CD14-positive monocyte (primary cell): ENCODE data around the gene NAT16. TPM values are rescaled to one million over a fixed set of nuclear protein-coding genes. Genes with fewer than 3 reads are reported as not detected.

Experiments
- DNase-seq, 3 donors: peaks; one replicate each; pipeline ENCODE4 v3.0.0-alpha.2; 2011 to 2022
- H2AFZ ChIP-seq: 2 replicates; pipeline ENCODE4 v1.6.0; 2012; ENCODE audit warnings: mild to moderate bottlenecking, low read depth, low read length, inconsistent platforms; ENCODE audit not compliant: insufficient read depth, poor library complexity, severe bottlenecking
- H3K27ac ChIP-seq, 2 donors: 1 replicate in 1 of 2; 2 replicates in 1 of 2; pipeline ENCODE4 v1.5.1; 2012 to 2013; ENCODE audit warnings: low read length in 2 of 2, control low read depth in 1 of 2, inconsistent platforms in 1 of 2, low read depth in 1 of 2, mild to moderate bottlenecking in 1 of 2
- H3K27me3 ChIP-seq, 2 donors: one replicate each; pipeline versions ENCODE4 v1.6.0 to v1.6.1; 2011 to 2013; ENCODE audit warnings: low read length in 2 of 2; ENCODE audit not compliant: control insufficient read depth in 2 of 2, insufficient read depth in 2 of 2
- H3K36me3 ChIP-seq, 2 donors: replicated peaks in 1 of 2; 1 replicate in 1 of 2; 2 replicates in 1 of 2; pipeline versions ENCODE4 v1.5.1 to v1.6.1; 2012 to 2013; ENCODE audit warnings: low read length in 2 of 2, control low read depth in 1 of 2, inconsistent platforms in 1 of 2, mild to moderate bottlenecking in 1 of 2; ENCODE audit not compliant: insufficient read depth in 2 of 2, control insufficient read depth in 1 of 2
- H3K4me1 ChIP-seq, 2 donors: 1 replicate in 1 of 2; 2 replicates in 1 of 2; pipeline versions ENCODE4 v1.5.1 to v1.6.1; 2012 to 2013; ENCODE audit warnings: low read length in 2 of 2, control low read depth in 1 of 2, inconsistent platforms in 1 of 2, mild to moderate bottlenecking in 1 of 2, moderate library complexity in 1 of 2; ENCODE audit not compliant: insufficient read depth in 2 of 2, control insufficient read depth in 1 of 2
- H3K4me2 ChIP-seq: replicated peaks from 2 replicates; pipeline ENCODE3; 2012; ENCODE audit warnings: low read length, moderate library complexity, mild to moderate bottlenecking; ENCODE audit not compliant: poor library complexity, severe bottlenecking; ENCODE audit errors: extremely low read depth
- H3K4me3 ChIP-seq, 3 experiments: fragments of 200-600 bp in 1 of 3; sonication (generic) in 1 of 3; replicated peaks in 1 of 3; 1 replicate in 2 of 3; 2 replicates in 1 of 3; pipeline ENCODE4 v1.5.1; 2011 to 2013; ENCODE audit warnings: low read length in 3 of 3, mild to moderate bottlenecking in 3 of 3, control low read depth in 2 of 3, low read depth in 2 of 3, inconsistent platforms in 1 of 3, moderate library complexity in 1 of 3
- H3K79me2 ChIP-seq: 2 replicates; pipeline ENCODE4 v1.6.0; 2012; ENCODE audit warnings: mild to moderate bottlenecking, control low read depth, inconsistent platforms, low read length, moderate library complexity; ENCODE audit not compliant: insufficient read depth
- H3K9ac ChIP-seq: 2 replicates; pipeline ENCODE4 v1.6.0; 2017; ENCODE audit warnings: low read length, mild to moderate bottlenecking; ENCODE audit not compliant: insufficient read depth, poor library complexity, severe bottlenecking
- H3K9me3 ChIP-seq, 2 donors: replicated peaks in 1 of 2; 1 replicate in 1 of 2; 2 replicates in 1 of 2; pipeline versions ENCODE4 v1.5.1 to v1.6.1; 2012 to 2013; ENCODE audit warnings: low read length in 2 of 2, control low read depth in 1 of 2; ENCODE audit not compliant: control insufficient read depth in 1 of 2, insufficient read depth in 1 of 2
- H4K20me1 ChIP-seq: 2 replicates; pipeline ENCODE4 v1.6.0; 2012; ENCODE audit warnings: mild to moderate bottlenecking, low read length, control low read depth, moderate library complexity; ENCODE audit not compliant: insufficient read depth
- H3K27ac Mint-ChIP-seq, 7 donors: one replicate each; pipeline ENCODE4 v1.8.0; 2020; ENCODE audit warnings: mild to moderate bottlenecking in 7 of 7, mixed read lengths in 7 of 7, moderate library complexity in 6 of 7, inconsistent platforms in 2 of 7
- H3K27me3 Mint-ChIP-seq, 3 donors: one replicate each; pipeline ENCODE4 v1.8.0; 2021 to 2022; ENCODE audit warnings: low read depth in 3 of 3, mild to moderate bottlenecking in 3 of 3, mixed read lengths in 3 of 3, moderate library complexity in 3 of 3, inconsistent platforms in 1 of 3
- H3K36me3 Mint-ChIP-seq, 2 donors: one replicate each; pipeline ENCODE4 v1.8.0; 2020; ENCODE audit warnings: mixed read lengths in 2 of 2, inconsistent platforms in 1 of 2, mild to moderate bottlenecking in 1 of 2
- H3K4me1 Mint-ChIP-seq: one replicate; pipeline ENCODE4 v1.8.0; 2020; ENCODE audit warnings: mild to moderate bottlenecking, mixed read lengths
- H3K4me3 Mint-ChIP-seq, 2 donors: one replicate each; pipeline ENCODE4 v1.8.0; 2020; ENCODE audit warnings: mild to moderate bottlenecking in 2 of 2, mixed read lengths in 2 of 2, moderate library complexity in 1 of 2
- H3K9me3 Mint-ChIP-seq, 7 donors: one replicate each; pipeline ENCODE4 v1.8.0; 2020 to 2022; ENCODE audit warnings: mixed read lengths in 7 of 7, mild to moderate bottlenecking in 6 of 7, moderate library complexity in 6 of 7, inconsistent platforms in 2 of 7
- CTCF ChIP-seq: fragments of 200-600 bp; IDR thresholded peaks from one replicate; pipeline ENCODE4 v1.8.0; 2022; ENCODE audit warnings: antibody characterized with exemption, mild to moderate bottlenecking
- WGBS: methylation state at CpG from one replicate; pipeline ENCODE4 v1.1.5; 2013; ENCODE audit warnings: missing lambda C conversion rate; ENCODE audit not compliant: insufficient coverage; 5-methylcytosine and 5-hydroxymethylcytosine counted together
- intact Hi-C, 2 donors: fragments of 100-400 bp; cut with micrococcal nuclease; formaldehyde crosslinking; loops; one replicate each; pipeline versions ENCODE4 v1.15.0 to v1.15.1; 2023
- polyA plus RNA-seq, 3 donors: library from polyadenylated mRNA; depleted of rRNA in 1 of 3; unstranded in 2 of 3; stranded (reverse) in 1 of 3; fragments of 300-500 nt in 2 of 3; fragments of >200 nt in 1 of 3; fragmentation: Illumina TruSeq in 2 of 3; gene quantifications; 1 replicate in 2 of 3; 2 replicates in 1 of 3; pipeline ENCODE4 v1.2.3, GENCODE V29; 2012 to 2021

NAT16 gene
- polyA plus RNA-seq, 3 donors: not detected

GRCh38 chr7:101222275-101222830 lies 42.3 kb upstream of the NAT16 start:
- H3K36me3 ChIP-seq: peaks cover 37 to 62% of the 10 kb centered on the region in 2 donors
- H3K4me2 ChIP-seq: no peak overlapping the region
- peaks cover 19% of the 10 kb centered on the region for H4K20me1 ChIP-seq
- Mint-ChIP-seq H3K27ac (peak overlapping the region in 2 of 7 donors; percentile 61 to 76), H3K27me3 (peaks cover 0 to 2% (median 0%) of the 10 kb centered on the region in 3 donors), H3K36me3 (peaks cover 49 to 70% of the 10 kb centered on the region in 2 donors), H3K4me1 (peaks cover 18% of the 10 kb centered on the region), H3K4me3 (no peak overlapping the region), H3K9me3 (no peaks in the 10 kb centered on the region)
- H2AFZ ChIP-seq: no peak overlapping the region
- 94% methylated on average over 13 of the region's 27 CpGs for WGBS
- TF ChIP-seq CTCF: no peak
- DNase-seq: no peak
- no peak overlapping the region for H3K4me3 ChIP-seq
- H3K27ac ChIP-seq: no peak overlapping the region
- no peak overlapping the region for H3K9ac ChIP-seq
- intact Hi-C loops: no loop called here
- H3K9me3 ChIP-seq: no peaks in the 10 kb centered on the region
- H3K4me1 ChIP-seq: peaks cover 10 to 21% of the 10 kb centered on the region in 2 donors
- H3K27me3 ChIP-seq: no peaks in the 10 kb centered on the region
- H3K79me2 ChIP-seq: peaks cover 44% of the 10 kb centered on the region

DNA sequence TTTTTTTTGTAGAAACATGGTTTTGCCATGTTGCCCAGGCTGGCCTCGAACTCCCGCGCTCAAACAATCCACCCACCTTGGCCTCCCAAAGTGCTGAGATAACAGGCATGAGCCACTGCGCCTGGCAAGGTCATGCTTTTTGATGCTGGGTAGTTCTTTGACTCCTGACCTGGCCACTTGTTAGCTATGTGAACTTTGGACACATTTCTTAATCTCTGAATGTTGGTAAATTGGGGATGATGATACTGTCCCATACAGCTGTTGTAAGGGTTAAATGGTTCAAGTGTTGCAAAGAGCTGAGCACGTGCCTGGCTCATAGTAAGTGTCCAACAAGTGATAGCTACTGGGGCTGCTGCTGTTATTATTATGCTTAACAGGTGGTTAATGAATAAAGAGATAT lies 40.2 kb upstream of the NAT16 start:
- 97% methylated on average over 2 of the region's 5 CpGs for WGBS
- H3K36me3 Mint-ChIP-seq: peaks cover 43 to 57% of the 10 kb centered on the region in 2 donors
- no peak overlapping the region for H3K4me3 Mint-ChIP-seq
- H3K27me3 ChIP-seq: no peaks in the 10 kb centered on the region
- H3K9me3 ChIP-seq: no peaks in the 10 kb centered on the region
- no peak overlapping the region for H3K4me3 ChIP-seq
- TF ChIP-seq CTCF: no peak
- H4K20me1 ChIP-seq: peaks cover 27% of the 10 kb centered on the region
- no peak overlapping the region for H2AFZ ChIP-seq
- H3K79me2 ChIP-seq: peaks cover 60% of the 10 kb centered on the region
- no peak for DNase-seq
- H3K9ac ChIP-seq: no peak overlapping the region
- peaks cover 31 to 50% of the 10 kb centered on the region in 2 donors for H3K36me3 ChIP-seq
- no peak overlapping the region for H3K27ac ChIP-seq
- intact Hi-C loops: no loop called here
- H3K27me3 Mint-ChIP-seq: peaks cover 0 to 2% (median 0%) of the 10 kb centered on the region in 3 donors
- H3K4me1 ChIP-seq: peaks cover 24 to 37% of the 10 kb centered on the region in 2 donors
- peaks cover 32% of the 10 kb centered on the region for H3K4me1 Mint-ChIP-seq
- no peak overlapping the region for H3K27ac Mint-ChIP-seq
- H3K4me2 ChIP-seq: no peak overlapping the region
- no peaks in the 10 kb centered on the region for H3K9me3 Mint-ChIP-seq
